GM12878 (cell line): ENCODE measurements around the gene EIF4EBP2. TPM values are rescaled to one million over a fixed set of nuclear protein-coding genes. Genes with fewer than 3 reads are reported as not detected.

ENCODE experiments used
- ATAC-seq: fragments of 200-7000 bp; cut with Tn5 transposase; 3 replicates; pipeline ENCODE4 v1.9.1; 2020; ENCODE audit warnings: mild to moderate bottlenecking, moderate library complexity
- BruUV-seq: library from RNA; stranded (reverse); fragments of 400-500 nt; replicated peaks from 2 replicates; lab custom pipeline; 2021; lab: Mats Ljungman, UMichigan
- CTCF ChIA-PET: fragments of 300-600 bp; sonication (Branson Sonifier 250); formaldehyde crosslinking; extraction: SDS; loops from one replicate; lab custom pipeline; 2021; ENCODE audit warnings: inconsistent platforms; lab: Yijun Ruan, JAX
- POLR2A ChIA-PET: fragments of 350-600 bp; formaldehyde crosslinking; extraction: SDS; loops from one replicate; lab custom pipeline; 2021; ENCODE audit warnings: inconsistent platforms; lab: Charles Lee
- RAD21 ChIA-PET: fragments of 300-600 bp; sonication (Branson Sonifier 250); formaldehyde crosslinking; loops from one replicate; lab custom pipeline; 2023; ENCODE audit warnings: antibody characterized with exemption; ENCODE audit not compliant: unreplicated experiment; lab: Charles Lee
- SMC1A ChIA-PET: fragments of 300-600 bp; sonication (Branson Sonifier 250); formaldehyde crosslinking; loops from one replicate; lab custom pipeline; 2023; ENCODE audit not compliant: unreplicated experiment, uncharacterized antibody; lab: Charles Lee
- DNase-seq: peaks from one replicate; pipeline ENCODE4 v3.0.0-alpha.2; 2011; ENCODE audit warnings: low read depth, low spot score
- FAIRE-seq: peaks from 3 replicates; lab custom pipeline; 2011; peaks lifted over from hg19 to GRCh38; lab: Jason Lieb, UNC
- H2AFZ ChIP-seq: 2 replicates; pipeline ENCODE4 v1.6.0; 2011; ENCODE audit warnings: low read depth, low read length, control low read depth; ENCODE audit not compliant: control insufficient read depth
- H3K27ac ChIP-seq: 2 replicates; pipeline ENCODE4 v1.5.1; 2011; ENCODE audit warnings: control low read depth; ENCODE audit not compliant: control insufficient read depth, insufficient read depth
- H3K27me3 ChIP-seq, 2 experiments: replicated peaks in 1 of 2; 2 replicates each; pipeline versions ENCODE4 v1.6.0 to v1.6.1; 2011; ENCODE audit warnings: low read length in 1 of 2; ENCODE audit not compliant: control insufficient read depth in 2 of 2, insufficient read depth in 2 of 2
- H3K36me3 ChIP-seq, 2 experiments: 2 replicates each; pipeline ENCODE4 v1.5.1; 2011; ENCODE audit warnings: low read length in 1 of 2; ENCODE audit not compliant: control insufficient read depth in 2 of 2, insufficient read depth in 2 of 2
- H3K4me1 ChIP-seq: 2 replicates; pipeline ENCODE4 v1.6.1; 2011; ENCODE audit warnings: mild to moderate bottlenecking, low read length, moderate library complexity, mixed read lengths; ENCODE audit not compliant: control insufficient read depth, insufficient read depth
- H3K4me2 ChIP-seq: 2 replicates; pipeline ENCODE4 v1.6.0; 2011; ENCODE audit warnings: control low read depth; ENCODE audit not compliant: control insufficient read depth, insufficient read depth
- H3K4me3 ChIP-seq: fragments of 200-600 bp; sonication (generic); 2 replicates; pipeline ENCODE4 v1.5.1; 2016
- H3K79me2 ChIP-seq: 2 replicates; pipeline ENCODE4 v1.6.0; 2011; ENCODE audit warnings: low read length; ENCODE audit not compliant: control insufficient read depth, insufficient read depth
- H3K9ac ChIP-seq: 2 replicates; pipeline ENCODE4 v1.8.0; 2011; ENCODE audit warnings: low read length, control low read depth, mixed read lengths; ENCODE audit not compliant: control insufficient read depth, insufficient read depth
- H3K9me3 ChIP-seq: replicated peaks from 3 replicates; pipeline ENCODE4 v1.5.1; 2011; ENCODE audit warnings: mild to moderate bottlenecking, low read length; ENCODE audit not compliant: control insufficient read depth, insufficient read depth
- H4K20me1 ChIP-seq: 2 replicates; pipeline ENCODE4 v1.6.0; 2011; ENCODE audit not compliant: control insufficient read depth, insufficient read depth
- CBX3 ChIP-seq: fragments of 200-600 bp; sonication (generic); IDR thresholded peaks from 2 replicates; pipeline ENCODE4 v1.6.1; 2016; ENCODE audit warnings: low read depth, borderline replicate concordance
- JUNB ChIP-seq: IDR thresholded peaks from 2 replicates; pipeline ENCODE4 v1.6.1; 2016; ENCODE audit warnings: antibody characterized with exemption, mild to moderate bottlenecking
- MYB ChIP-seq: fragments of 150-350 bp; IDR thresholded peaks from 2 replicates; pipeline ENCODE4 v1.6.1; 2014; ENCODE audit warnings: mild to moderate bottlenecking, low read depth, low read length, borderline replicate concordance
- NFYA ChIP-seq: IDR thresholded peaks from 2 replicates; pipeline ENCODE4 v1.6.1; 2011; ENCODE audit warnings: low read depth, mild to moderate bottlenecking, low read length, improper control_type of control experiment, borderline replicate concordance
- NKRF ChIP-seq: fragments of 450-650 bp; conservative IDR thresholded peaks from 2 replicates; pipeline ENCODE4 v1.6.1; 2017; ENCODE audit warnings: mild to moderate bottlenecking, moderate library complexity
- TBL1XR1 ChIP-seq: IDR thresholded peaks from 2 replicates; pipeline ENCODE4 v1.6.1; 2012; ENCODE audit warnings: low read depth, low read length, improper control_type of control experiment
- ZNF687 ChIP-seq: fragments of 450-650 bp; IDR thresholded peaks from 2 replicates; pipeline ENCODE4 v1.6.1; 2017; ENCODE audit warnings: mild to moderate bottlenecking, moderate library complexity
- WGBS: methylation state at CpG from one replicate; pipeline ENCODE4 v1.1.6; 2016; ENCODE audit warnings: low lambda C conversion rate; ENCODE audit not compliant: insufficient replicate concordance, insufficient coverage; ENCODE audit errors: missing lambda C conversion rate; 5-methylcytosine and 5-hydroxymethylcytosine counted together
- in situ Hi-C: fragments of 300-500 bp; cut with MboI; formaldehyde crosslinking; loops from 9 replicates; pipeline ENCODE4 v1.14.3; 2018; ENCODE audit warnings: mixed read lengths
- intact Hi-C: fragments of 100-400 bp; cut with micrococcal nuclease; formaldehyde crosslinking; loops from one replicate; pipeline ENCODE4 v1.14.2; 2022; ENCODE audit not compliant: unreplicated experiment
- polyA plus RNA-seq, 11 experiments: library from polyadenylated mRNA; depleted of rRNA in 4 of 11; unstranded in 6 of 11; stranded (reverse) in 5 of 11; fragments of >200 nt; fragmentation: Nextera tagmentation in 4 of 11; fragmentation: Illumina TruSeq in 1 of 11; extraction: Ambion mirVana in 4 of 11; extraction: Trizol in 1 of 11; gene quantifications; 1 replicate in 1 of 11; 2 replicates in 10 of 11; pipeline versions ENCODE4 v1.2.1 to v1.2.3, GENCODE V29; 2011 to 2016; ENCODE audit warnings: inconsistent platforms in 2 of 11, missing spikeins in 2 of 11, low read depth in 1 of 11
- total RNA-seq, 4 experiments: library from RNA; depleted of rRNA in 3 of 4; stranded (reverse); fragments of >200 nt in 3 of 4; fragmentation: Illumina TruSeq in 1 of 4; extraction: Trizol in 1 of 4; gene quantifications; 2 replicates each; pipeline versions ENCODE4 v1.2.1 to v1.2.3, GENCODE V29; 2013 to 2021
- TF ChIP-seq, protein P1 (sequence below): fragments of 150-350 bp; IDR thresholded peaks from 2 replicates; pipeline ENCODE4 v1.6.1; 2014; ENCODE audit warnings: mild to moderate bottlenecking, low read depth, low read length
- TF ChIP-seq, protein P2 (sequence below): fragments of 450-650 bp; IDR thresholded peaks from 2 replicates; pipeline ENCODE4 v1.6.1; 2017; ENCODE audit warnings: antibody characterized with exemption, mild to moderate bottlenecking, moderate library complexity
- TF ChIP-seq, protein P3 (sequence below): fragments of 450-650 bp; IDR thresholded peaks from 2 replicates; pipeline ENCODE4 v1.6.1; 2018; ENCODE audit warnings: borderline replicate concordance, mild to moderate bottlenecking; ENCODE audit not compliant: partially characterized antibody

The EIF4EBP2 gene
- total and polyA plus RNA-seq, 10 of the 15 experiments (the other 5 are each of a cell fraction or from before 2014, with no cell fraction given) = 14.4 to 51.3 (median 28.9) TPM

DNA sequence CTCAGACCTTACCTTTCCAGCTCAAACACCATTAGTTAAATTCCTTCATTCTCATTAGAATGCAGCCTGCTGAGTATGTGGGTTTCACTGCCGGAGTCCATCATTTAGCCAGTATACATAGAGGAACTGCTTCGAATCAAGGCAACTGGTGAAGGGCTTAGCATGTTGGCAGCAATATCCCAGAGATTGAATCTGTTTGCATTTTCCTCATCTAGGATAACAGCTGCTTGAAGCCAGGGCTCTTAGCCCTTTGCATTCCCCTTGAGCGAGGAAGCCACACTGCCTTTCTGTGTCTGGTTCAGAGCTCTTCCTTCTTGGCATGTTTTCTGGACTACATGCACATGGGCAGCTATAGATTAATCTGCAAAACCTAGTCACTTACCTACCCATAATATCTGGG, 22.9 kb downstream of the EIF4EBP2 start:
- H3K4me1 ChIP-seq = no peaks in the 10 kb centered on the region
- H3K79me2 ChIP-seq = no peaks in the 10 kb centered on the region
- H3K27ac ChIP-seq = no peak overlapping the region
- no peak overlapping the region for H3K9ac ChIP-seq
- intact Hi-C loops (no loop called here), in situ Hi-C loops (no loop called here)
- H2AFZ ChIP-seq = no peak overlapping the region
- CTCF ChIA-PET = interaction anchor here (1.0 to 1.3 kb wide), 3 partner anchors 8 to 311 kb away, joined by 3 to 4 read pairs (median 3); no protein-coding TSS in a partner anchor
- WGBS = 93% methylated on average over 3 of the region's 3 CpGs
- DNase-seq (no peak), ATAC-seq (no peak), FAIRE-seq (no peak)
- RAD21 ChIA-PET = no interaction called here
- SMC1A ChIA-PET = interaction anchor here (1.5 kb wide), 1 partner anchor 21 kb away, joined by 4 read pairs; no protein-coding TSS in a partner anchor
- H3K36me3 ChIP-seq = peaks cover 5 to 29% of the 10 kb centered on the region in 2 experiments
- POLR2A ChIA-PET = interaction anchor here (0.6 kb wide), 1 partner anchor 14 kb away, joined by 3 read pairs; no protein-coding TSS in a partner anchor
- no peak overlapping the region for H3K4me2 ChIP-seq
- no peak overlapping the region for H3K4me3 ChIP-seq
- no peaks in the 10 kb centered on the region for H3K27me3 ChIP-seq
- no TSS peak for BruUV-seq
- H3K9me3 ChIP-seq = no peaks in the 10 kb centered on the region
- H4K20me1 ChIP-seq = no peaks in the 10 kb centered on the region
- no peak for TF ChIP-seq TBL1XR1
- no peak for TF ChIP-seq CBX3
- TF ChIP-seq, protein P1, sequence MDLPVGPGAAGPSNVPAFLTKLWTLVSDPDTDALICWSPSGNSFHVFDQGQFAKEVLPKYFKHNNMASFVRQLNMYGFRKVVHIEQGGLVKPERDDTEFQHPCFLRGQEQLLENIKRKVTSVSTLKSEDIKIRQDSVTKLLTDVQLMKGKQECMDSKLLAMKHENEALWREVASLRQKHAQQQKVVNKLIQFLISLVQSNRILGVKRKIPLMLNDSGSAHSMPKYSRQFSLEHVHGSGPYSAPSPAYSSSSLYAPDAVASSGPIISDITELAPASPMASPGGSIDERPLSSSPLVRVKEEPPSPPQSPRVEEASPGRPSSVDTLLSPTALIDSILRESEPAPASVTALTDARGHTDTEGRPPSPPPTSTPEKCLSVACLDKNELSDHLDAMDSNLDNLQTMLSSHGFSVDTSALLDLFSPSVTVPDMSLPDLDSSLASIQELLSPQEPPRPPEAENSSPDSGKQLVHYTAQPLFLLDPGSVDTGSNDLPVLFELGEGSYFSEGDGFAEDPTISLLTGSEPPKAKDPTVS = no peak
- TF ChIP-seq, protein P2, sequence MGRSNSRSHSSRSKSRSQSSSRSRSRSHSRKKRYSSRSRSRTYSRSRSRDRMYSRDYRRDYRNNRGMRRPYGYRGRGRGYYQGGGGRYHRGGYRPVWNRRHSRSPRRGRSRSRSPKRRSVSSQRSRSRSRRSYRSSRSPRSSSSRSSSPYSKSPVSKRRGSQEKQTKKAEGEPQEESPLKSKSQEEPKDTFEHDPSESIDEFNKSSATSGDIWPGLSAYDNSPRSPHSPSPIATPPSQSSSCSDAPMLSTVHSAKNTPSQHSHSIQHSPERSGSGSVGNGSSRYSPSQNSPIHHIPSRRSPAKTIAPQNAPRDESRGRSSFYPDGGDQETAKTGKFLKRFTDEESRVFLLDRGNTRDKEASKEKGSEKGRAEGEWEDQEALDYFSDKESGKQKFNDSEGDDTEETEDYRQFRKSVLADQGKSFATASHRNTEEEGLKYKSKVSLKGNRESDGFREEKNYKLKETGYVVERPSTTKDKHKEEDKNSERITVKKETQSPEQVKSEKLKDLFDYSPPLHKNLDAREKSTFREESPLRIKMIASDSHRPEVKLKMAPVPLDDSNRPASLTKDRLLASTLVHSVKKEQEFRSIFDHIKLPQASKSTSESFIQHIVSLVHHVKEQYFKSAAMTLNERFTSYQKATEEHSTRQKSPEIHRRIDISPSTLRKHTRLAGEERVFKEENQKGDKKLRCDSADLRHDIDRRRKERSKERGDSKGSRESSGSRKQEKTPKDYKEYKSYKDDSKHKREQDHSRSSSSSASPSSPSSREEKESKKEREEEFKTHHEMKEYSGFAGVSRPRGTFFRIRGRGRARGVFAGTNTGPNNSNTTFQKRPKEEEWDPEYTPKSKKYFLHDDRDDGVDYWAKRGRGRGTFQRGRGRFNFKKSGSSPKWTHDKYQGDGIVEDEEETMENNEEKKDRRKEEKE = no peak
- TF ChIP-seq JUNB = no peak
- no peak for TF ChIP-seq NKRF
- TF ChIP-seq ZNF687 = no peak
- TF ChIP-seq, protein P3, sequence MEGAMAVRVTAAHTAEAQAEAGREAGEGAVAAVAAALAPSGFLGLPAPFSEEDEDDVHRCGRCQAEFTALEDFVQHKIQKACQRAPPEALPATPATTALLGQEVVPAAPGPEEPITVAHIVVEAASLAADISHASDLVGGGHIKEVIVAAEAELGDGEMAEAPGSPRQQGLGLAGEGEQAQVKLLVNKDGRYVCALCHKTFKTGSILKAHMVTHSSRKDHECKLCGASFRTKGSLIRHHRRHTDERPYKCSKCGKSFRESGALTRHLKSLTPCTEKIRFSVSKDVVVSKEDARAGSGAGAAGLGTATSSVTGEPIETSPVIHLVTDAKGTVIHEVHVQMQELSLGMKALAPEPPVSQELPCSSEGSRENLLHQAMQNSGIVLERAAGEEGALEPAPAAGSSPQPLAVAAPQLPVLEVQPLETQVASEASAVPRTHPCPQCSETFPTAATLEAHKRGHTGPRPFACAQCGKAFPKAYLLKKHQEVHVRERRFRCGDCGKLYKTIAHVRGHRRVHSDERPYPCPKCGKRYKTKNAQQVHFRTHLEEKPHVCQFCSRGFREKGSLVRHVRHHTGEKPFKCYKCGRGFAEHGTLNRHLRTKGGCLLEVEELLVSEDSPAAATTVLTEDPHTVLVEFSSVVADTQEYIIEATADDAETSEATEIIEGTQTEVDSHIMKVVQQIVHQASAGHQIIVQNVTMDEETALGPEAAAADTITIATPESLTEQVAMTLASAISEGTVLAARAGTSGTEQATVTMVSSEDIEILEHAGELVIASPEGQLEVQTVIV = no peak
- no peak for TF ChIP-seq NFYA
- no peak for TF ChIP-seq MYB
